Uterus (tissue), 4 donors: Measurements from ENCODE around the gene COL25A1. TPM values are rescaled to one million over a fixed set of nuclear protein-coding genes. Genes with fewer than 3 reads are reported as not detected.

ENCODE experiments used
- DNase-seq, 2 donors: peaks; one replicate each; pipeline ENCODE4 v3.0.0-alpha.2; 2019 to 2020
- H3K27ac ChIP-seq, 2 donors: fragments of 200-600 bp; sonication (generic); 1 replicate in 1 of 2; 2 replicates in 1 of 2; pipeline ENCODE4 v1.5.1; 2016 to 2018
- H3K27me3 ChIP-seq, 2 donors: fragments of 200-600 bp; sonication (generic); one replicate each; pipeline ENCODE4 v1.5.1; 2018 to 2019; ENCODE audit warnings: control low read depth in 1 of 2
- H3K36me3 ChIP-seq, 2 donors: fragments of 200-600 bp; sonication (generic); one replicate each; pipeline ENCODE4 v1.5.1; 2019; ENCODE audit warnings: control low read depth in 1 of 2
- H3K4me1 ChIP-seq, 2 donors: fragments of 200-600 bp; sonication (generic); one replicate each; pipeline ENCODE4 v1.5.1; 2018 to 2019; ENCODE audit warnings: control low read depth in 1 of 2
- H3K4me3 ChIP-seq, 2 donors: fragments of 200-600 bp; sonication (generic); 1 replicate in 1 of 2; 2 replicates in 1 of 2; pipeline ENCODE4 v1.5.1; 2018 to 2019; ENCODE audit warnings: mild to moderate bottlenecking in 1 of 2
- H3K9me3 ChIP-seq, 2 donors: fragments of 200-600 bp; sonication (generic); one replicate each; pipeline ENCODE4 v1.5.1; 2019; ENCODE audit warnings: control low read depth in 1 of 2
- POLR2A ChIP-seq, 2 donors: fragments of 450-650 bp; IDR thresholded peaks; one replicate each; pipeline ENCODE4 v1.6.1; 2016; ENCODE audit warnings: antibody characterized with exemption in 2 of 2, mild to moderate bottlenecking in 1 of 2, moderate library complexity in 1 of 2
- intact Hi-C: fragments of 100-400 bp; cut with DNase I; formaldehyde crosslinking; loops from one replicate; pipeline ENCODE4 v1.15.1; 2023; ENCODE audit warnings: low total_unique reads
- total RNA-seq, 4 donors: library from RNA; depleted of rRNA in 3 of 4; stranded (reverse); fragments of >200 nt in 3 of 4; gene quantifications; one replicate each; pipeline versions ENCODE4 v1.1.0 to v1.2.4, GENCODE V29; 2014 to 2023
- TF ChIP-seq, protein P1 (sequence below), 4 experiments: fragments of 200-600 bp in 2 of 4; fragments of 450-650 bp in 2 of 4; sonication (generic) in 2 of 4; IDR thresholded peaks; one replicate each; pipeline ENCODE4 v1.5.1; 2016 to 2019; ENCODE audit warnings: antibody characterized with exemption in 4 of 4, mild to moderate bottlenecking in 2 of 4, moderate library complexity in 1 of 4
- donor health status: DM: yes; HTN: yes; CAD: no.

COL25A1 gene
- total RNA-seq, 4 donors from 2014 or later: 0.26 to 41.1 (median 1.8) TPM; not detected in 1

DNA sequence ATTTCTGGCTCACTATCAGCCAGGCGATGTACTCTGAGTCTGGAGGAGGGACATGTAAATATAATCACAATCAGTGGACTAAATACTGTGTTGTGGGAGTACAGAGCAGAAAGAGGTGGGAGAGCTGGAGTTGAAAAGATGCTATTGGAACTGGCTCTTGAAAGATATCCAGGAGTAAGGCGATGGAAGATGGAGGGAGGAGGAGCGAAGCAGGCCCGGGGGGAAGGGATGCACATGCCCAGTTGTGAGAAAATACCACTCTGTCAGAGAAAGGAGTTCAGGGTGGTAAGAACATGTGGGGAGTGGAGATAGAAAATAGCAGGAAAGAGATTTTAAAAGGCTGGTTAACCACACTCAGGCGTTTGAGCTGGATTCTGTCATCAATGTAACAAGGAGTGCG, 322.7 kb downstream of the COL25A1 start:
- no peak for DNase-seq
- H3K36me3 ChIP-seq: no peaks in the 10 kb centered on the region
- intact Hi-C loops: no loop called here
- H3K9me3 ChIP-seq: no peaks in the 10 kb centered on the region
- H3K27ac ChIP-seq: no peak overlapping the region
- H3K4me3 ChIP-seq: no peak overlapping the region
- H3K27me3 ChIP-seq: no peaks in the 10 kb centered on the region
- TF ChIP-seq, protein P1, sequence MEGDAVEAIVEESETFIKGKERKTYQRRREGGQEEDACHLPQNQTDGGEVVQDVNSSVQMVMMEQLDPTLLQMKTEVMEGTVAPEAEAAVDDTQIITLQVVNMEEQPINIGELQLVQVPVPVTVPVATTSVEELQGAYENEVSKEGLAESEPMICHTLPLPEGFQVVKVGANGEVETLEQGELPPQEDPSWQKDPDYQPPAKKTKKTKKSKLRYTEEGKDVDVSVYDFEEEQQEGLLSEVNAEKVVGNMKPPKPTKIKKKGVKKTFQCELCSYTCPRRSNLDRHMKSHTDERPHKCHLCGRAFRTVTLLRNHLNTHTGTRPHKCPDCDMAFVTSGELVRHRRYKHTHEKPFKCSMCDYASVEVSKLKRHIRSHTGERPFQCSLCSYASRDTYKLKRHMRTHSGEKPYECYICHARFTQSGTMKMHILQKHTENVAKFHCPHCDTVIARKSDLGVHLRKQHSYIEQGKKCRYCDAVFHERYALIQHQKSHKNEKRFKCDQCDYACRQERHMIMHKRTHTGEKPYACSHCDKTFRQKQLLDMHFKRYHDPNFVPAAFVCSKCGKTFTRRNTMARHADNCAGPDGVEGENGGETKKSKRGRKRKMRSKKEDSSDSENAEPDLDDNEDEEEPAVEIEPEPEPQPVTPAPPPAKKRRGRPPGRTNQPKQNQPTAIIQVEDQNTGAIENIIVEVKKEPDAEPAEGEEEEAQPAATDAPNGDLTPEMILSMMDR (IDR thresholded peaks at IDR 0.05): no peak
- TF ChIP-seq POLR2A (IDR thresholded peaks at IDR 0.05): no peak
- H3K4me1 ChIP-seq: no peaks in the 10 kb centered on the region

DNA sequence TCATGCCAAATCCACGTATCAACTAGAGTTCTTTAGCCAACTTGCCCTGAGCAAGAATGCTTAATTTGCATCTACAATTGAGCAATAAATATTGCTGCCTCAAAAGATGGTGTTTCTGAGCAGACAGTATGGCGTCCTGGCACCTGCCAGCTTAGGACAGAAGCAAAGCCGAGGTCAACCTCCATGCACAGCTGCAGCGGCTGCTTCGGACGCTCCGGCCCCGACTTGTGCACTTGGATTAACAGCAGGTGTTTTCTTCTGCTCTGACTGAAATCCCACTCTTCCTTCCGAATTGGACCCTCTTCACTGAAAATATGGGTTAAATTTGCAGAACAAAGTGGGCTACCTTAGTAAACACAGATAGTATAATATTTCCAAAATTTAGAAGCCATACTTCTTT, 324.4 kb downstream of the COL25A1 start:
- no peak overlapping the region for H3K27ac ChIP-seq
- no peaks in the 10 kb centered on the region for H3K4me1 ChIP-seq
- H3K4me3 ChIP-seq: no peak overlapping the region
- H3K36me3 ChIP-seq: no peaks in the 10 kb centered on the region
- no peak for DNase-seq
- TF ChIP-seq POLR2A (IDR thresholded peaks at IDR 0.05): no peak
- TF ChIP-seq, protein P1 (IDR thresholded peaks at IDR 0.05): no peak
- H3K9me3 ChIP-seq: no peaks in the 10 kb centered on the region
- no peaks in the 10 kb centered on the region for H3K27me3 ChIP-seq
- intact Hi-C loops: no loop called here

- DNase-seq: no peak
- intact Hi-C loops: no loop called here
- Histone ChIP-seq H3K9me3 (no peaks in the 10 kb centered on the region), H3K4me1 (no peaks in the 10 kb centered on the region), H3K27me3 (no peaks in the 10 kb centered on the region), H3K27ac (no peak overlapping the region), H3K36me3 (no peaks in the 10 kb centered on the region), H3K4me3 (no peak overlapping the region)
- TF ChIP-seq POLR2A (IDR thresholded peaks at IDR 0.05): no peak
- TF ChIP-seq, protein P1 (IDR thresholded peaks at IDR 0.05): no peak
Measured at GRCh38 chr4:108972613-108973283, 329.7 kb downstream of the COL25A1 start.

DNA sequence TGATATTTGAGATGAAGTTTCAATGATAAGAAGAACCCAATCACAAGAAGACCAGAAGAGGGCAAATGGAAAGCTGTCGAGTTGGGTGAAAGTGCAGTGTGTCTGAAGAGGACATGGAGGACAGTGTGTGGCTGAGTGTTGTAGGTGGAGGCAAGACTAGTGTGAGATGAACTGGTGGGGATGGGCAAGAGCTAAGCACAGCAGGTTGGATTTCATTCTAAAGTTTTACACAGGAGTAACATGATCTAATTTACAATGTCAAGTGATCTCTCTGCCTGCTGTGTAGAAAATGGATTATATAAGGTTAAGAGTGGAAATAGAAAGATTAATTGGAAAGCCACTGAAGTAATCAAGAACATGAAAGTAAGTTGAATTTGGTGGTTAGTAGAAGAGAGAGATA, 331.0 kb downstream of the COL25A1 start:
- DNase-seq: no peak
- TF ChIP-seq POLR2A (IDR thresholded peaks at IDR 0.05): no peak
- TF ChIP-seq, protein P1 (IDR thresholded peaks at IDR 0.05): no peak
- Histone ChIP-seq H3K27me3 (no peaks in the 10 kb centered on the region), H3K4me3 (no peak overlapping the region), H3K4me1 (no peaks in the 10 kb centered on the region), H3K27ac (no peak overlapping the region), H3K36me3 (no peaks in the 10 kb centered on the region), H3K9me3 (no peaks in the 10 kb centered on the region)
- intact Hi-C loops: no loop called here

GRCh38 chr4:108965472-108966076, 336.9 kb downstream of the COL25A1 start:
- TF ChIP-seq POLR2A (IDR thresholded peaks at IDR 0.05): no peak
- TF ChIP-seq, protein P1 (IDR thresholded peaks at IDR 0.05): no peak
- no peaks in the 10 kb centered on the region for H3K9me3 ChIP-seq
- no peak for DNase-seq
- no peak overlapping the region for H3K27ac ChIP-seq
- intact Hi-C loops: no loop called here
- H3K4me1 ChIP-seq: no peaks in the 10 kb centered on the region
- H3K27me3 ChIP-seq: no peaks in the 10 kb centered on the region
- no peak overlapping the region for H3K4me3 ChIP-seq
- H3K36me3 ChIP-seq: no peaks in the 10 kb centered on the region
